Loucy (cell line): ENCODE measurements around the gene EPB41L2.

Experiments
- EZH2phosphoT487 ChIP-seq: fragments of 200-600 bp; IDR thresholded peaks from 2 replicates; pipeline ENCODE4 v1.6.1; 2018; ENCODE audit warnings: antibody characterized with exemption, mild to moderate bottlenecking, moderate library complexity, borderline replicate concordance
- TF ChIP-seq, protein P1 (sequence below): fragments of 200-600 bp; sonication (generic); conservative IDR thresholded peaks from 2 replicates; pipeline ENCODE4 v1.5.1; 2014; ENCODE audit warnings: mild to moderate bottlenecking, antibody characterized with exemption, low read length

GRCh38 chr6:130826442-130827246, 236.4 kb downstream of the EPB41L2 start:
- TF ChIP-seq, protein P1, sequence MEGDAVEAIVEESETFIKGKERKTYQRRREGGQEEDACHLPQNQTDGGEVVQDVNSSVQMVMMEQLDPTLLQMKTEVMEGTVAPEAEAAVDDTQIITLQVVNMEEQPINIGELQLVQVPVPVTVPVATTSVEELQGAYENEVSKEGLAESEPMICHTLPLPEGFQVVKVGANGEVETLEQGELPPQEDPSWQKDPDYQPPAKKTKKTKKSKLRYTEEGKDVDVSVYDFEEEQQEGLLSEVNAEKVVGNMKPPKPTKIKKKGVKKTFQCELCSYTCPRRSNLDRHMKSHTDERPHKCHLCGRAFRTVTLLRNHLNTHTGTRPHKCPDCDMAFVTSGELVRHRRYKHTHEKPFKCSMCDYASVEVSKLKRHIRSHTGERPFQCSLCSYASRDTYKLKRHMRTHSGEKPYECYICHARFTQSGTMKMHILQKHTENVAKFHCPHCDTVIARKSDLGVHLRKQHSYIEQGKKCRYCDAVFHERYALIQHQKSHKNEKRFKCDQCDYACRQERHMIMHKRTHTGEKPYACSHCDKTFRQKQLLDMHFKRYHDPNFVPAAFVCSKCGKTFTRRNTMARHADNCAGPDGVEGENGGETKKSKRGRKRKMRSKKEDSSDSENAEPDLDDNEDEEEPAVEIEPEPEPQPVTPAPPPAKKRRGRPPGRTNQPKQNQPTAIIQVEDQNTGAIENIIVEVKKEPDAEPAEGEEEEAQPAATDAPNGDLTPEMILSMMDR: no peak
- no peak for TF ChIP-seq EZH2phosphoT487
